Pancreas (tissue), 10 donors: ENCODE measurements around the gene FBXO36. TPM values are rescaled to one million over a fixed set of nuclear protein-coding genes. Genes with fewer than 3 reads are reported as not detected.
A peak's percentile ranks its signal among the peaks of the same experiment; 100 is the strongest.
"Not testable (repeated sequence)": the region's sequence is repeated elsewhere in the genome, so short reads cannot be mapped to it uniquely, and the experiment has no call there.

Experiments used
- ATAC-seq, 4 donors: fragments of 200-7000 bp; cut with Tn5 transposase; one replicate each; pipeline versions ENCODE4 v1.8.0 to v1.9.1; 2020; ENCODE audit warnings: mild to moderate bottlenecking in 4 of 4, moderate library complexity in 4 of 4
- DNase-seq, 6 donors: peaks; one replicate each; pipeline ENCODE4 v3.0.0-alpha.2; 2020
- FAIRE-seq: peaks from 2 replicates; lab custom pipeline; 2012; peaks lifted over from hg19 to GRCh38; lab: Jason Lieb, UNC
- H3K27ac ChIP-seq, 4 donors: fragments of 200-600 bp; sonication (generic); 1 replicate in 3 of 4; 2 replicates in 1 of 4; pipeline versions ENCODE4 v1.5.0 to v1.8.0; 2020
- H3K27me3 ChIP-seq, 4 donors: fragments of 200-600 bp; one replicate each; pipeline ENCODE4 v1.8.0; 2021
- H3K36me3 ChIP-seq, 3 donors: fragments of 200-600 bp; sonication (generic) in 1 of 3; one replicate each; pipeline versions ENCODE4 v1.5.0 to v1.8.0; 2020 to 2021
- H3K4me1 ChIP-seq, 3 donors: fragments of 200-600 bp; one replicate each; pipeline ENCODE4 v1.8.0; 2021
- H3K4me3 ChIP-seq, 4 donors: fragments of 200-600 bp; sonication (generic) in 2 of 4; one replicate each; pipeline versions ENCODE4 v1.5.0 to v1.8.0; 2020 to 2021
- H3K9me3 ChIP-seq, 4 donors: fragments of 200-600 bp; one replicate each; pipeline ENCODE4 v1.8.0; 2021
- CTCF ChIP-seq, 4 donors: fragments of 200-600 bp; sonication (generic) in 3 of 4; IDR thresholded peaks; one replicate each; pipeline versions ENCODE4 v1.5.0 to v1.8.0; 2021; ENCODE audit warnings: antibody characterized with exemption in 4 of 4
- WGBS, 2 donors: extraction: QIAGEN DNeasy Blood & Tissue Kit; methylation state at CpG; one replicate each; pipeline ENCODE4 v1.1.7; 2013; 5-methylcytosine and 5-hydroxymethylcytosine counted together
- intact Hi-C, 3 donors: fragments of 100-400 bp; cut with DNase I; formaldehyde crosslinking; loops; one replicate each; pipeline versions ENCODE4 v1.11.1 to v1.14.2; 2022
- polyA plus RNA-seq, 2 donors: library from polyadenylated mRNA; stranded (reverse); fragments of 200-250 nt; gene quantifications; one replicate each; pipeline ENCODE4 v1.2.3, GENCODE V29; 2013
- total RNA-seq, 6 donors: library from RNA; stranded (reverse); fragmentation: NEBNext Ultra II Directional in 4 of 6; extraction: Animal tissue kit (Norgen Biotek cat#: 25700) in 4 of 6; gene quantifications; one replicate each; pipeline versions ENCODE4 v1.2.1 to v1.2.4, GENCODE V29; 2021 to 2023
- donor health status: healthy with polysubstance abuse.
- donor health status: DM: no; HTN: no; CAD: no; lungs with moderate emphysema.
- donor health status: DM: no; HTN: no; CAD: no.
- donor health status: control.
- donor health status: control.
- donor health status: Bipolar disorder and iron deficiency.
- donor health status: DM: yes; HTN: yes; CAD: no.
- donor health status: DM: no; HTN: no; CAD: no.
- donor health status: DM: no; HTN: no; CAD: no.
- donor health status: DM: yes; HTN: yes; CAD: no.

FBXO36 gene
- total and polyA plus RNA-seq, 8 donors: 0.84 to 1.8 (median 1.2) TPM

- no peaks in the 10 kb centered on the region for H3K36me3 ChIP-seq
- no peaks in the 10 kb centered on the region for H3K9me3 ChIP-seq
- FAIRE-seq (no peak), ATAC-seq (no peak), DNase-seq (no peak)
- intact Hi-C loops: no loop called here
- no peak for TF ChIP-seq CTCF (IDR thresholded peaks at IDR 0.05)
- WGBS, 2 donors: 3% methylated on average over 20 of the region's 20 CpGs
- H3K27ac ChIP-seq: peak overlapping the region in 3 of 4 donors; percentile 92 to 95 (median 94)
- peaks cover 0 to 7% (median 6%) of the 10 kb centered on the region in 3 donors for H3K4me1 ChIP-seq
- no peaks in the 10 kb centered on the region for H3K27me3 ChIP-seq
- H3K4me3 ChIP-seq: peak overlapping the region in 3 of 4 donors; percentile 55 to 96 (median 60)
Observed at GRCh38 chr2:229920011-229920641, 2.2 kb upstream of the FBXO36 start.

GRCh38 chr2:229921101-229921891 is 1.0 kb upstream of the FBXO36 start:
- H3K27me3 ChIP-seq: no peaks in the 10 kb centered on the region
- FAIRE-seq: no peak
- peak; percentile 11 to 53 (median 40) for ATAC-seq
- peak; percentile 58 to 80 (median 65) for DNase-seq
- peaks cover 0 to 5% (median 3%) of the 10 kb centered on the region in 3 donors for H3K4me1 ChIP-seq
- H3K36me3 ChIP-seq: no peaks in the 10 kb centered on the region
- no peak for TF ChIP-seq CTCF (IDR thresholded peaks at IDR 0.05)
- H3K9me3 ChIP-seq: no peaks in the 10 kb centered on the region
- peak overlapping the region; percentile 92 to 95 (median 94) for H3K27ac ChIP-seq
- H3K4me3 ChIP-seq: peak overlapping the region; percentile 55 to 96 (median 68)
- intact Hi-C loops: no loop called here
- WGBS, 2 donors: 1% methylated on average over 48 to 60 of the region's 60 CpGs

GRCh38 chr2:229921892-229922448 is 333 bp upstream of the FBXO36 start, which contains the start of gene TRIP12:
TRIP12 (minus strand) TSS chr2:229922009; CDS start chr2:229880079, 41,930 bp downstream.
- peak; percentile 90 to 93 (median 92) for DNase-seq
- no peaks in the 10 kb centered on the region for H3K9me3 ChIP-seq
- no peak for FAIRE-seq

GRCh38 chr2:229924541-229924940 is 2.2 kb downstream of the FBXO36 start:
- H3K9me3 ChIP-seq, H3K4me3 ChIP-seq, H3K36me3 ChIP-seq, FAIRE-seq, intact Hi-C loops, H3K4me1 ChIP-seq, H3K27ac ChIP-seq, H3K27me3 ChIP-seq, ATAC-seq, DNase-seq: not testable (repeated sequence)
- 94 to 97% methylated on average over 10 of the region's 10 CpGs for WGBS, 2 donors

More at GRCh38 chr2:229921892-229922448, 333 bp upstream of the FBXO36 start, which contains the start of gene TRIP12:
- no peak for TF ChIP-seq CTCF (IDR thresholded peaks at IDR 0.05)
- no peaks in the 10 kb centered on the region for H3K27me3 ChIP-seq
- 0% methylated on average over 46 to 49 of the region's 49 CpGs for WGBS, 2 donors
- H3K36me3 ChIP-seq: no peaks in the 10 kb centered on the region
- intact Hi-C loops: no loop called here
- H3K4me1 ChIP-seq: peaks cover 0 to 5% (median 3%) of the 10 kb centered on the region in 3 donors
- H3K27ac ChIP-seq: peak within 1 kb of the TSS; percentile 92 to 95 (median 94)
- peak; percentile 89 to 94 (median 90) for ATAC-seq
- peak within 1 kb of the TSS; percentile 55 to 96 (median 68) for H3K4me3 ChIP-seq

- Histone ChIP-seq H3K4me1 (peaks cover 0 to 5% (median 3%) of the 10 kb centered on the region in 3 donors), H3K4me3 (no peak overlapping the region), H3K9me3 (no peaks in the 10 kb centered on the region), H3K27ac (no peak overlapping the region), H3K36me3 (no peaks in the 10 kb centered on the region), H3K27me3 (no peaks in the 10 kb centered on the region)
- intact Hi-C loops: no loop called here
- DNase-seq (no peak), ATAC-seq (no peak), FAIRE-seq (no peak)
- no peak for TF ChIP-seq CTCF (IDR thresholded peaks at IDR 0.05)
Observed at GRCh38 chr2:229925201-229925600, 2.9 kb downstream of the FBXO36 start.
